SK-N-SH (cell line): ENCODE measurements around the gene MRPL53. TPM values are rescaled to one million over a fixed set of nuclear protein-coding genes. Genes with fewer than 3 reads are reported as not detected.

ENCODE experiments used
- CTCF ChIA-PET: fragments of 300-600, 350-600 bp; formaldehyde crosslinking; extraction: SDS; loops from one replicate; lab custom pipeline; 2021; lab: Yijun Ruan, JAX
- POLR2A ChIA-PET: fragments of 350-600 bp; sonication (Branson Sonifier 250); formaldehyde crosslinking; extraction: SDS; loops from one replicate; lab custom pipeline; 2020; ENCODE audit warnings: antibody characterized with exemption, inconsistent platforms; lab: Yijun Ruan, JAX
- DNase-seq: peaks from one replicate; pipeline ENCODE4 v3.0.0; 2012
- H2AFZ ChIP-seq: fragments of 200-600 bp; sonication (generic); 2 replicates; pipeline ENCODE4 v1.8.1; 2016; ENCODE audit warnings: antibody characterized with exemption, mild to moderate bottlenecking, low read depth
- H3F3A ChIP-seq: fragments of 200-600 bp; sonication (generic); replicated peaks from 2 replicates; pipeline ENCODE3; 2016; ENCODE audit warnings: antibody characterized with exemption, mild to moderate bottlenecking; ENCODE audit not compliant: insufficient read depth
- H3K27ac ChIP-seq, 2 experiments: fragments of 200-500 bp in 1 of 2; fragments of 200-600 bp in 1 of 2; sonication (Bioruptor generic) in 1 of 2; sonication (generic), shearing (Covaris generic) in 1 of 2; 2 replicates each; pipeline versions ENCODE4 v1.5.1 to v1.6.1; 2014 to 2016; ENCODE audit warnings: low read depth in 2 of 2, inconsistent platforms in 1 of 2, low read length in 1 of 2, mild to moderate bottlenecking in 1 of 2, mixed read lengths in 1 of 2
- H3K27me3 ChIP-seq: fragments of 200-600 bp; sonication (generic), shearing (Covaris generic); 2 replicates; pipeline ENCODE4 v1.6.1; 2016; ENCODE audit warnings: mixed run types; ENCODE audit not compliant: insufficient read depth
- H3K36me3 ChIP-seq, 2 experiments: fragments of 200-500 bp in 1 of 2; fragments of 200-600 bp in 1 of 2; sonication (Bioruptor generic) in 1 of 2; sonication (generic) in 1 of 2; replicated peaks in 1 of 2; 2 replicates each; pipeline versions ENCODE3 to v1.5.1; 2014 to 2016; ENCODE audit warnings: low read length in 1 of 2, mild to moderate bottlenecking in 1 of 2; ENCODE audit not compliant: insufficient read depth in 2 of 2, control insufficient read depth in 1 of 2
- H3K4me1 ChIP-seq, 2 experiments: fragments of 200-500 bp in 1 of 2; fragments of 200-600 bp in 1 of 2; sonication (Bioruptor generic) in 1 of 2; sonication (generic), shearing (Covaris generic) in 1 of 2; 2 replicates each; pipeline versions ENCODE4 v1.5.1 to v1.6.1; 2014 to 2016; ENCODE audit warnings: low read depth in 1 of 2, low read length in 1 of 2, mixed run types in 1 of 2; ENCODE audit not compliant: insufficient read depth in 2 of 2, control insufficient read depth in 1 of 2
- H3K4me2 ChIP-seq: fragments of 200-600 bp; sonication (generic), shearing (Covaris generic); 2 replicates; pipeline ENCODE4 v1.6.1; 2017; ENCODE audit warnings: mixed run types
- H3K4me3 ChIP-seq, 2 experiments: fragments of 200-500 bp in 1 of 2; fragments of 200-600 bp in 1 of 2; sonication (Bioruptor generic) in 1 of 2; sonication (generic), shearing (Covaris generic) in 1 of 2; 2 replicates each; pipeline versions ENCODE4 v1.5.1 to v1.8.1; 2014 to 2016; ENCODE audit warnings: low read depth in 2 of 2, inconsistent platforms in 1 of 2, low read length in 1 of 2, mild to moderate bottlenecking in 1 of 2, mixed read lengths in 1 of 2, moderate library complexity in 1 of 2
- H3K79me2 ChIP-seq: fragments of 200-600 bp; sonication (generic); 2 replicates; pipeline ENCODE4 v1.8.1; 2017; ENCODE audit warnings: mild to moderate bottlenecking; ENCODE audit not compliant: insufficient read depth
- H3K9ac ChIP-seq: fragments of 200-600 bp; sonication (generic); 2 replicates; pipeline ENCODE4 v1.6.1; 2017; ENCODE audit warnings: mixed run types
- H3K9me2 ChIP-seq: fragments of 200-600 bp; sonication (generic); 2 replicates; pipeline ENCODE4 v1.6.1; 2017; ENCODE audit warnings: mixed run types
- H3K9me3 ChIP-seq: fragments of 200-600 bp; sonication (generic); 2 replicates; pipeline ENCODE4 v1.6.1; 2017; ENCODE audit warnings: mixed run types, mild to moderate bottlenecking, moderate library complexity
- H4K20me1 ChIP-seq: fragments of 200-600 bp; sonication (generic); 2 replicates; pipeline ENCODE4 v1.6.1; 2017; ENCODE audit warnings: mild to moderate bottlenecking, mixed run types; ENCODE audit not compliant: insufficient read depth
- CTCF ChIP-seq: fragments of 200-600 bp; sonication (generic); IDR thresholded peaks from 2 replicates; pipeline ENCODE4 v1.6.1; 2017; ENCODE audit warnings: antibody characterized with exemption, mild to moderate bottlenecking, moderate library complexity
- ELF1 ChIP-seq: IDR thresholded peaks from 2 replicates; pipeline ENCODE4 v1.4.0; 2012
- EP300 ChIP-seq, 2 experiments: IDR thresholded peaks; 2 replicates each; pipeline versions ENCODE4 v1.4.0 to v1.6.1; 2012; ENCODE audit warnings: borderline replicate concordance in 1 of 2, low read depth in 1 of 2, low read length in 1 of 2
- EZH2phosphoT487 ChIP-seq: fragments of 200-600 bp; sonication (generic); IDR thresholded peaks from 2 replicates; pipeline ENCODE4 v1.6.1; 2017; ENCODE audit warnings: low read depth, mixed run types, mild to moderate bottlenecking, antibody characterized with exemption, moderate library complexity, borderline replicate concordance
- FOXJ3 ChIP-seq: sonication (generic); formaldehyde crosslinking; IDR thresholded peaks from 2 replicates; pipeline ENCODE4 v1.5.1; 2020; ENCODE audit warnings: mild to moderate bottlenecking, missing genetic modification reagents
- FOXM1 ChIP-seq: IDR thresholded peaks from 2 replicates; pipeline ENCODE4 v1.4.0; 2012; ENCODE audit warnings: low read depth, mild to moderate bottlenecking
- GABPA ChIP-seq: IDR thresholded peaks from 2 replicates; pipeline ENCODE4 v1.4.0; 2012; ENCODE audit warnings: low read depth, mild to moderate bottlenecking
- GATA2 ChIP-seq: sonication (generic); formaldehyde crosslinking; IDR thresholded peaks from 2 replicates; pipeline ENCODE4 v1.5.0; 2020; ENCODE audit warnings: mild to moderate bottlenecking, missing genetic modification reagents
- IRF3 ChIP-seq: fragments of 150-350 bp; IDR thresholded peaks from 2 replicates; pipeline ENCODE4 v1.6.1; 2016; ENCODE audit warnings: mild to moderate bottlenecking, low read depth, low read length
- JUND ChIP-seq: IDR thresholded peaks from 2 replicates; pipeline ENCODE4 v1.4.0; 2012
- MAX ChIP-seq: IDR thresholded peaks from 2 replicates; pipeline ENCODE4 v1.4.0; 2012; ENCODE audit warnings: low read depth
- MEF2A ChIP-seq: IDR thresholded peaks from 2 replicates; pipeline ENCODE4 v1.4.0; 2012; ENCODE audit warnings: low read depth, borderline replicate concordance
- NFIC ChIP-seq: IDR thresholded peaks from 2 replicates; pipeline ENCODE4 v1.4.0; 2012; ENCODE audit warnings: borderline replicate concordance
- POLR2AphosphoS5 ChIP-seq: IDR thresholded peaks from 2 replicates; pipeline ENCODE4 v1.6.1; 2012; ENCODE audit warnings: low read depth, low read length
- REST ChIP-seq: IDR thresholded peaks from 2 replicates; pipeline ENCODE4 v1.6.1; 2012; ENCODE audit warnings: mild to moderate bottlenecking, low read depth, low read length, moderate library complexity
- RXRA ChIP-seq: IDR thresholded peaks from 2 replicates; pipeline ENCODE4 v1.4.0; 2012; ENCODE audit warnings: low read depth, mild to moderate bottlenecking, borderline replicate concordance
- TAF1 ChIP-seq: IDR thresholded peaks from 2 replicates; pipeline ENCODE4 v1.6.1; 2012; ENCODE audit warnings: low read depth, mild to moderate bottlenecking, low read length, moderate library complexity, borderline replicate concordance
- TCF12 ChIP-seq: IDR thresholded peaks from 2 replicates; pipeline ENCODE4 v1.4.0; 2012
- TEAD4 ChIP-seq: IDR thresholded peaks from 2 replicates; pipeline ENCODE4 v1.4.0; 2012; ENCODE audit warnings: mild to moderate bottlenecking, borderline replicate concordance; ENCODE audit not compliant: insufficient read depth
- USF1 ChIP-seq: IDR thresholded peaks from 2 replicates; pipeline ENCODE4 v1.4.0; 2012; ENCODE audit warnings: low read depth, borderline replicate concordance
- YY1 ChIP-seq: IDR thresholded peaks from 2 replicates; pipeline ENCODE4 v1.4.0; 2012; ENCODE audit warnings: low read depth, mild to moderate bottlenecking
- ZBTB33 ChIP-seq: IDR thresholded peaks from 2 replicates; pipeline ENCODE4 v1.4.0; 2012; ENCODE audit warnings: low read depth, borderline replicate concordance
- WGBS: methylation state at CpG from one replicate; pipeline ENCODE4 v1.1.6; 2017; ENCODE audit warnings: low lambda C conversion rate; 5-methylcytosine and 5-hydroxymethylcytosine counted together
- polyA plus RNA-seq, 3 experiments: library from polyadenylated mRNA; depleted of rRNA; stranded (reverse); fragments of >200 nt; gene quantifications; 2 replicates each; pipeline ENCODE4 v1.2.3, GENCODE V29; 2012

MRPL53 gene
- polyA plus RNA-seq, 1 of the 3 experiments (the other 2 are of a cell fraction): 95.0 TPM

GRCh38 chr2:74454654-74455511 is 17.6 kb downstream of the MRPL53 start, which contains the start of gene INO80B:
Gene INO80B (plus strand): TSS chr2:74455087. CDS start chr2:74455117, 30 bp downstream.
- peak within 1 kb of the TSS; percentile 74 for H3K9ac ChIP-seq
- peaks cover 14 to 26% of the 10 kb centered on the region in 2 experiments; a peak in 3 of 4 replicates for H3K4me1 ChIP-seq
- H3K27me3 ChIP-seq: no peaks in the 10 kb centered on the region
- peak within 1 kb of the TSS; percentile 82 for H2AFZ ChIP-seq
- H4K20me1 ChIP-seq: no peaks in the 10 kb centered on the region
- peak within 1 kb of the TSS; percentile 95 for H3K4me2 ChIP-seq
- no peaks in the 10 kb centered on the region for H3K9me3 ChIP-seq
- POLR2A ChIA-PET: interaction anchor here (0.5 to 2.8 kb wide), 8 partner anchors 15 to 99 kb away, joined by 3 to 17 read pairs (median 5); partner anchors contain the start of genes C2orf81, CCDC142, LOXL3 and MRPL53
- H3K4me3 ChIP-seq: peak within 1 kb of the TSS; percentile 88
- H3F3A ChIP-seq: peaks cover 7% of the 10 kb centered on the region
- peaks cover 0 to 6% of the 10 kb centered on the region in 2 experiments for H3K36me3 ChIP-seq
- DNase-seq: peak; percentile 81
- WGBS: 1% methylated on average over 19 of the region's 40 CpGs
- H3K9me2 ChIP-seq: no peaks in the 10 kb centered on the region
- CTCF ChIA-PET: interaction anchor here (1.0 to 3.0 kb wide), 8 partner anchors 10 to 205 kb away, joined by 3 to 10 read pairs (median 6); partner anchors contain the start of genes MOGS and PCGF1
- H3K79me2 ChIP-seq: peaks cover 29% of the 10 kb centered on the region
- peak within 1 kb of the TSS; percentile 33 to 77; a peak in 3 of 4 replicates for H3K27ac ChIP-seq
- TF ChIP-seq TAF1 (peak; percentile 69; the same call in 1 of the 2 replicates), JUND (peak; percentile 5; the same call in 1 of the 2 replicates), IRF3 (no peak), USF1 (peak; percentile 36; the same call in 1 of the 2 replicates), RXRA (no peak), MAX (peak; percentile 86), CTCF (no peak), GABPA (peak; percentile 99), NFIC (peak; percentile 10; the same call in 1 of the 2 replicates), ELF1 (peak; percentile 99), FOXM1 (no peak), ZBTB33 (0 out of 2 replicates have a peak, but pooled peaks have one; percentile 56), EZH2phosphoT487 (no peak), POLR2AphosphoS5 (peak; percentile 71), MEF2A (no peak), TCF12 (peak; percentile 34; the same call in 1 of the 2 replicates), GATA2 (CRISPR knock-in tag) (no peak), REST (no peak), TEAD4 (no peak), EP300 (IDR thresholded peaks at IDR 0.05; ENCODE audit: borderline replicate concordance in 1 of 2, low read depth in 1 of 2, low read length in 1 of 2) (peak in 1 of 2 experiments; percentile 8; a peak in 1 of 4 replicates), YY1 (peak; percentile 99), FOXJ3 (no peak)
